Measurements from ENCODE around the gene RHCE. TPM values are rescaled to one million over a fixed set of nuclear protein-coding genes. Genes with fewer than 3 reads are reported as not detected.
A peak's percentile ranks its signal among the peaks of the same experiment; 100 is the strongest.

RHCE gene
- total RNA-seq, 4 donors from 2014 or later, result 0.44 TPM; not detected in 3

DNA sequence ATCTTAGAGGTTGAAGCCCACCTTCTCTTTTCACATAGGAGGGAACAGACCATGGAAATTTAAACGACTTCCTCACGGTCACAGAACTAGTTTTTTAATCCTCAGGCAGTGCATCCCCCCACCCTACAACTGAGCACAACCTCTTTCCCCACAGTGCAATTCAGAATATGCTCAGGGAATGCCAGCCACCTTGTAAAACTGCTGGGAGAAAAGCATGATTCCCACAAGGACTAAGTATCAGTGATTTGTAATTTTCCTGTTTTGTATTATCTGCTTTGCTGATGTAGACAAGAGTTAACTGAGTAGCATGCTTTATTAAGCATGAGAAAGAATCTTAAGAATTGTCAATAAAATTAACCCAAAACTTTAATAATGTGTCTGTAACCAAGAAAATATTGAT is 58.7 kb downstream of the RHCE start:
- ATAC-seq (ENCODE audit: low FRiP score) (no peak), DNase-seq (ENCODE audit: low spot score) (no peak)
- TF ChIP-seq, protein P1, sequence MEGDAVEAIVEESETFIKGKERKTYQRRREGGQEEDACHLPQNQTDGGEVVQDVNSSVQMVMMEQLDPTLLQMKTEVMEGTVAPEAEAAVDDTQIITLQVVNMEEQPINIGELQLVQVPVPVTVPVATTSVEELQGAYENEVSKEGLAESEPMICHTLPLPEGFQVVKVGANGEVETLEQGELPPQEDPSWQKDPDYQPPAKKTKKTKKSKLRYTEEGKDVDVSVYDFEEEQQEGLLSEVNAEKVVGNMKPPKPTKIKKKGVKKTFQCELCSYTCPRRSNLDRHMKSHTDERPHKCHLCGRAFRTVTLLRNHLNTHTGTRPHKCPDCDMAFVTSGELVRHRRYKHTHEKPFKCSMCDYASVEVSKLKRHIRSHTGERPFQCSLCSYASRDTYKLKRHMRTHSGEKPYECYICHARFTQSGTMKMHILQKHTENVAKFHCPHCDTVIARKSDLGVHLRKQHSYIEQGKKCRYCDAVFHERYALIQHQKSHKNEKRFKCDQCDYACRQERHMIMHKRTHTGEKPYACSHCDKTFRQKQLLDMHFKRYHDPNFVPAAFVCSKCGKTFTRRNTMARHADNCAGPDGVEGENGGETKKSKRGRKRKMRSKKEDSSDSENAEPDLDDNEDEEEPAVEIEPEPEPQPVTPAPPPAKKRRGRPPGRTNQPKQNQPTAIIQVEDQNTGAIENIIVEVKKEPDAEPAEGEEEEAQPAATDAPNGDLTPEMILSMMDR (IDR thresholded peaks at IDR 0.05), result no peak

- ATAC-seq (ENCODE audit: low FRiP score), result no peak
- TF ChIP-seq, protein P1 (IDR thresholded peaks at IDR 0.05), result no peak
- no peak for DNase-seq (ENCODE audit: low spot score)
Measured at GRCh38 chr1:25360596-25361581, 59.7 kb downstream of the RHCE start.

GRCh38 chr1:25356848-25357247 is 63.8 kb downstream of the RHCE start:
- TF ChIP-seq, protein P1 (IDR thresholded peaks at IDR 0.05), result no peak
- ATAC-seq (ENCODE audit: low FRiP score) (peak; percentile 52), DNase-seq (ENCODE audit: low spot score) (no peak)

- TF ChIP-seq, protein P1 (IDR thresholded peaks at IDR 0.05), result no peak
- ATAC-seq (ENCODE audit: low FRiP score) (no peak), DNase-seq (ENCODE audit: low spot score) (no peak)
Measured at GRCh38 chr1:25356441-25356840, 64.2 kb downstream of the RHCE start.

DNA sequence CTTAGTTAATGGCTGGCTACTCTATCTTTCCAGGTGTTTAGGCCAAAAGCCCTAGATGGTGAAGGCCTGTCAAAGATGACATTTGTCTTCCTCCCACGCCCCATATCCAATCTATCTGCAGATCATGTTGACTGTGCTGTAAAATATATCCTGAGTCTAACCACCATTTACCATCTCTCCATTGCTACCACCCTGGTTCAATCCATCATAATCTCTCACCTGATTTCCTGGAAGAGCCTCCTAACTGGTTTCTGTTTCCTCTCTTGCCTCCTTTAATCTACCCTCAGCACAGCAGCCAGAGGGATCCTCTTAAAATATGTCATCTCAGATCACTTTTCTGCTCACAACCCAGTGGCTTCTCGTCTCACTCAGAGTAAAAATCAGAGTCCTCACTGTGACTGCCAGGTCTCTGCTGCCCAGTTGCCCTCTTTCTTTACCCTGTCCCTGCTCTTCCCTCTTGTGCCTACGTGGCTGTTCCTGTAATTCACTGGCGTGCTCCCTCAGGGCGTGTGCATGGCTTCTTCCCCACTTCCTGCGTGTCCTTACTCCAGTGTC is 64.7 kb downstream of the RHCE start:
- no peak for ATAC-seq (ENCODE audit: low FRiP score)
- TF ChIP-seq, protein P1 (IDR thresholded peaks at IDR 0.05), result no peak

GRCh38 chr1:25349606-25350005 is 71.0 kb downstream of the RHCE start:
- ATAC-seq (ENCODE audit: low FRiP score) (no peak), DNase-seq (ENCODE audit: low spot score) (no peak)
- TF ChIP-seq, protein P1 (IDR thresholded peaks at IDR 0.05), result no peak

More for the DNA sequence above, 64.7 kb downstream of the RHCE start:
- no peak for DNase-seq (ENCODE audit: low spot score)

All from omental fat pad (tissue), 4 donors.